ENCODE data around the gene MSTN.

- TF ChIP-seq CREB1 (CRISPR knock-in tag; IDR thresholded peaks at IDR 0.05) (no peak), ZNF396 (CRISPR knock-in tag; IDR thresholded peaks at IDR 0.05; ENCODE audit: borderline replicate concordance) (no peak)
- TF ChIP-seq, protein P1, sequence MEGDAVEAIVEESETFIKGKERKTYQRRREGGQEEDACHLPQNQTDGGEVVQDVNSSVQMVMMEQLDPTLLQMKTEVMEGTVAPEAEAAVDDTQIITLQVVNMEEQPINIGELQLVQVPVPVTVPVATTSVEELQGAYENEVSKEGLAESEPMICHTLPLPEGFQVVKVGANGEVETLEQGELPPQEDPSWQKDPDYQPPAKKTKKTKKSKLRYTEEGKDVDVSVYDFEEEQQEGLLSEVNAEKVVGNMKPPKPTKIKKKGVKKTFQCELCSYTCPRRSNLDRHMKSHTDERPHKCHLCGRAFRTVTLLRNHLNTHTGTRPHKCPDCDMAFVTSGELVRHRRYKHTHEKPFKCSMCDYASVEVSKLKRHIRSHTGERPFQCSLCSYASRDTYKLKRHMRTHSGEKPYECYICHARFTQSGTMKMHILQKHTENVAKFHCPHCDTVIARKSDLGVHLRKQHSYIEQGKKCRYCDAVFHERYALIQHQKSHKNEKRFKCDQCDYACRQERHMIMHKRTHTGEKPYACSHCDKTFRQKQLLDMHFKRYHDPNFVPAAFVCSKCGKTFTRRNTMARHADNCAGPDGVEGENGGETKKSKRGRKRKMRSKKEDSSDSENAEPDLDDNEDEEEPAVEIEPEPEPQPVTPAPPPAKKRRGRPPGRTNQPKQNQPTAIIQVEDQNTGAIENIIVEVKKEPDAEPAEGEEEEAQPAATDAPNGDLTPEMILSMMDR (IDR thresholded peaks at IDR 0.05) = no peak
- TF ChIP-seq, protein P2, sequence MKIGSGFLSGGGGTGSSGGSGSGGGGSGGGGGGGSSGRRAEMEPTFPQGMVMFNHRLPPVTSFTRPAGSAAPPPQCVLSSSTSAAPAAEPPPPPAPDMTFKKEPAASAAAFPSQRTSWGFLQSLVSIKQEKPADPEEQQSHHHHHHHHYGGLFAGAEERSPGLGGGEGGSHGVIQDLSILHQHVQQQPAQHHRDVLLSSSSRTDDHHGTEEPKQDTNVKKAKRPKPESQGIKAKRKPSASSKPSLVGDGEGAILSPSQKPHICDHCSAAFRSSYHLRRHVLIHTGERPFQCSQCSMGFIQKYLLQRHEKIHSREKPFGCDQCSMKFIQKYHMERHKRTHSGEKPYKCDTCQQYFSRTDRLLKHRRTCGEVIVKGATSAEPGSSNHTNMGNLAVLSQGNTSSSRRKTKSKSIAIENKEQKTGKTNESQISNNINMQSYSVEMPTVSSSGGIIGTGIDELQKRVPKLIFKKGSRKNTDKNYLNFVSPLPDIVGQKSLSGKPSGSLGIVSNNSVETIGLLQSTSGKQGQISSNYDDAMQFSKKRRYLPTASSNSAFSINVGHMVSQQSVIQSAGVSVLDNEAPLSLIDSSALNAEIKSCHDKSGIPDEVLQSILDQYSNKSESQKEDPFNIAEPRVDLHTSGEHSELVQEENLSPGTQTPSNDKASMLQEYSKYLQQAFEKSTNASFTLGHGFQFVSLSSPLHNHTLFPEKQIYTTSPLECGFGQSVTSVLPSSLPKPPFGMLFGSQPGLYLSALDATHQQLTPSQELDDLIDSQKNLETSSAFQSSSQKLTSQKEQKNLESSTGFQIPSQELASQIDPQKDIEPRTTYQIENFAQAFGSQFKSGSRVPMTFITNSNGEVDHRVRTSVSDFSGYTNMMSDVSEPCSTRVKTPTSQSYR (CRISPR knock-in tag; IDR thresholded peaks at IDR 0.05) = no peak
- TF ChIP-seq, protein P3, sequence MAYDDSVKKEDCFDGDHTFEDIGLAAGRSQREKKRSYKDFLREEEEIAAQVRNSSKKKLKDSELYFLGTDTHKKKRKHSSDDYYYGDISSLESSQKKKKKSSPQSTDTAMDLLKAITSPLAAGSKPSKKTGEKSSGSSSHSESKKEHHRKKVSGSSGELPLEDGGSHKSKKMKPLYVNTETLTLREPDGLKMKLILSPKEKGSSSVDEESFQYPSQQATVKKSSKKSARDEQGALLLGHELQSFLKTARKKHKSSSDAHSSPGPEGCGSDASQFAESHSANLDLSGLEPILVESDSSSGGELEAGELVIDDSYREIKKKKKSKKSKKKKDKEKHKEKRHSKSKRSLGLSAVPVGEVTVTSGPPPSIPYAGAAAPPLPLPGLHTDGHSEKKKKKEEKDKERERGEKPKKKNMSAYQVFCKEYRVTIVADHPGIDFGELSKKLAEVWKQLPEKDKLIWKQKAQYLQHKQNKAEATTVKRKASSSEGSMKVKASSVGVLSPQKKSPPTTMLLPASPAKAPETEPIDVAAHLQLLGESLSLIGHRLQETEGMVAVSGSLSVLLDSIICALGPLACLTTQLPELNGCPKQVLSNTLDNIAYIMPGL (CRISPR knock-in tag; IDR thresholded peaks at IDR 0.05) = no peak
Observed at GRCh38 chr2:190043441-190043840, 19.1 kb downstream of the MSTN start.

Measured in WTC11 (cell line).